Psoas muscle (tissue), 8 donors: ENCODE measurements around the gene RPS6KC1. TPM values are rescaled to one million over a fixed set of nuclear protein-coding genes. Genes with fewer than 3 reads are reported as not detected.

Experiments used
- ATAC-seq, 4 donors: fragments of 200-7000 bp; cut with Tn5 transposase; one replicate each; pipeline ENCODE4 v1.9.1; 2020; ENCODE audit warnings: moderate library complexity in 3 of 4, mild to moderate bottlenecking in 2 of 4
- DNase-seq, 2 donors: peaks; one replicate each; pipeline ENCODE4 v3.0.0-alpha.2; 2020
- H3K27ac ChIP-seq: fragments of 200-600 bp; one replicate; pipeline ENCODE4 v1.8.0; 2022
- H3K27me3 ChIP-seq, 3 donors: fragments of 200-600 bp in 1 of 3; one replicate each; pipeline versions ENCODE4 v1.6.1 to v1.8.0; 2013 to 2022; ENCODE audit warnings: low read length in 2 of 3, mild to moderate bottlenecking in 2 of 3, moderate library complexity in 1 of 3; ENCODE audit not compliant: insufficient read depth in 3 of 3
- H3K36me3 ChIP-seq, 2 donors: fragments of 200-600 bp in 1 of 2; one replicate each; pipeline versions ENCODE4 v1.6.1 to v1.8.0; 2013 to 2022; ENCODE audit warnings: low read depth in 1 of 2, mild to moderate bottlenecking in 1 of 2, moderate library complexity in 1 of 2; ENCODE audit not compliant: insufficient read depth in 1 of 2
- H3K4me1 ChIP-seq: fragments of 200-600 bp; one replicate; pipeline ENCODE4 v1.8.0; 2022
- H3K4me3 ChIP-seq: fragments of 200-600 bp; one replicate; pipeline ENCODE4 v1.8.0; 2022; ENCODE audit warnings: mild to moderate bottlenecking
- H3K9me3 ChIP-seq: fragments of 200-600 bp; one replicate; pipeline ENCODE4 v1.8.0; 2022
- CTCF ChIP-seq: fragments of 200-600 bp; IDR thresholded peaks from one replicate; pipeline ENCODE4 v1.8.0; 2022; ENCODE audit warnings: antibody characterized with exemption
- WGBS, 3 donors: extraction: QIAGEN DNeasy Blood & Tissue Kit; methylation state at CpG; one replicate each; pipeline versions ENCODE4 v1.1.6 to v1.1.7; 2013; 5-methylcytosine and 5-hydroxymethylcytosine counted together
- intact Hi-C, 2 donors: fragments of 100-400 bp; cut with DNase I; formaldehyde crosslinking; loops; one replicate each; pipeline versions ENCODE4 v1.11.0 to v1.14.2; 2022
- polyA plus RNA-seq, 3 donors: library from polyadenylated mRNA; stranded (reverse); fragments of 200-250 nt; gene quantifications; one replicate each; pipeline ENCODE4 v1.2.3, GENCODE V29; 2013
- total RNA-seq, 4 donors: library from RNA; stranded (reverse); fragmentation: NEBNext Ultra II Directional in 2 of 4; extraction: Animal tissue kit (Norgen Biotek cat#: 25700) in 2 of 4; gene quantifications; one replicate each; pipeline versions ENCODE4 v1.2.1 to v1.2.4, GENCODE V29; 2021 to 2023
- donor health status: healthy with polysubstance abuse.
- donor health status: DM: no; HTN: no; CAD: no; lungs with moderate emphysema.
- donor health status: Bipolar disorder and iron deficiency.
- donor health status: healthy.
- donor health status: DM: yes; HTN: yes; CAD: no.
- donor health status: DM: no; HTN: no; CAD: no.
- donor health status: DM: no; HTN: no; CAD: no.
- donor health status: DM: yes; HTN: yes; CAD: no.

RPS6KC1 gene
- total and polyA plus RNA-seq, 7 donors, result 8.0 to 19.8 (median 14.0) TPM

GRCh38 chr1:213286235-213286634 lies 235.2 kb downstream of the RPS6KC1 start:
- 88 to 95% (median 93%) methylated on average over 1 of the region's 1 CpG for WGBS, 3 donors
- intact Hi-C loops, result no loop called here
- H3K36me3 ChIP-seq, result no peaks in the 10 kb centered on the region
- ATAC-seq (no peak), DNase-seq (no peak)
- no peaks in the 10 kb centered on the region for H3K9me3 ChIP-seq
- H3K27me3 ChIP-seq, result no peaks in the 10 kb centered on the region
- TF ChIP-seq CTCF, result no peak
- peaks cover 2% of the 10 kb centered on the region for H3K4me1 ChIP-seq
- H3K4me3 ChIP-seq, result no peak overlapping the region
- H3K27ac ChIP-seq, result no peak overlapping the region

GRCh38 chr1:213287987-213288386 lies 236.9 kb downstream of the RPS6KC1 start:
- H3K27ac ChIP-seq, result no peak overlapping the region
- ATAC-seq, result no peak
- no peaks in the 10 kb centered on the region for H3K36me3 ChIP-seq
- no peak for TF ChIP-seq CTCF
- no peak overlapping the region for H3K4me3 ChIP-seq
- WGBS, 3 donors, result 77 to 85% (median 84%) methylated on average over 5 of the region's 5 CpGs
- no peak for DNase-seq
- intact Hi-C loops, result no loop called here
- no peaks in the 10 kb centered on the region for H3K4me1 ChIP-seq
- no peaks in the 10 kb centered on the region for H3K27me3 ChIP-seq
- no peaks in the 10 kb centered on the region for H3K9me3 ChIP-seq

- WGBS, 3 donors, result 77 to 86% (median 80%) methylated on average over 4 of the region's 4 CpGs
Measured at GRCh38 chr1:213291526-213291925, 240.5 kb downstream of the RPS6KC1 start.

GRCh38 chr1:213292614-213293013 lies 241.6 kb downstream of the RPS6KC1 start:
- no peak for ATAC-seq
- 84 to 92% (median 87%) methylated on average over 2 of the region's 2 CpGs for WGBS, 3 donors
- peaks cover 2% of the 10 kb centered on the region for H3K9me3 ChIP-seq
- H3K27me3 ChIP-seq, result no peaks in the 10 kb centered on the region
- H3K36me3 ChIP-seq, result no peaks in the 10 kb centered on the region
- intact Hi-C loops, result no loop called here
- no peak for TF ChIP-seq CTCF
- no peak overlapping the region for H3K4me3 ChIP-seq
- no peak for DNase-seq
- H3K27ac ChIP-seq, result no peak overlapping the region
- H3K4me1 ChIP-seq, result no peaks in the 10 kb centered on the region

More at GRCh38 chr1:213291526-213291925, 240.5 kb downstream of the RPS6KC1 start:
- DNase-seq (no peak), ATAC-seq (no peak)
- no peak for TF ChIP-seq CTCF
- Histone ChIP-seq H3K9me3 (no peaks in the 10 kb centered on the region), H3K27me3 (no peaks in the 10 kb centered on the region), H3K4me1 (no peaks in the 10 kb centered on the region), H3K4me3 (no peak overlapping the region), H3K36me3 (no peaks in the 10 kb centered on the region), H3K27ac (no peak overlapping the region)
- intact Hi-C loops, result no loop called here

GRCh38 chr1:213295860-213296259 lies 244.8 kb downstream of the RPS6KC1 start:
- Histone ChIP-seq H3K4me1 (no peaks in the 10 kb centered on the region), H3K36me3 (no peaks in the 10 kb centered on the region), H3K27ac (no peak overlapping the region), H3K9me3 (peaks cover 8% of the 10 kb centered on the region), H3K27me3 (no peaks in the 10 kb centered on the region), H3K4me3 (no peak overlapping the region)
- no peak for ATAC-seq
- 60 to 90% (median 71%) methylated on average over 1 of the region's 1 CpG for WGBS, 3 donors
- intact Hi-C loops, result no loop called here
- DNase-seq, result no peak
- TF ChIP-seq CTCF, result no peak
